H1 (cell line): ENCODE data around the gene TTBK2.

Experiments used
- CHD2 ChIP-seq: IDR thresholded peaks from 2 replicates; pipeline ENCODE4 v1.6.1; 2012; ENCODE audit warnings: low read length, improper control_type of control experiment
- EZH2 ChIP-seq: fragments of 200-600 bp; sonication (generic); IDR thresholded peaks from 2 replicates; pipeline ENCODE4 v1.7.1; 2012; ENCODE audit warnings: low read depth, mild to moderate bottlenecking, moderate library complexity, low read length, inconsistent platforms; ENCODE audit not compliant: severe bottlenecking
- NANOG ChIP-seq: IDR thresholded peaks from 2 replicates; pipeline ENCODE4 v1.6.1; 2011; ENCODE audit warnings: low read length, low read depth, mild to moderate bottlenecking, inconsistent platforms; ENCODE audit not compliant: insufficient read depth, poor library complexity, severe bottlenecking
- POLR2A ChIP-seq, 2 experiments: IDR thresholded peaks; 1 replicate in 1 of 2; 2 replicates in 1 of 2; pipeline ENCODE4 v1.6.1; 2011; ENCODE audit warnings: low read depth in 2 of 2, low read length in 2 of 2, mild to moderate bottlenecking in 2 of 2; ENCODE audit errors: control extremely low read depth in 1 of 2
- POLR2AphosphoS5 ChIP-seq: IDR thresholded peaks from 2 replicates; pipeline ENCODE4 v1.6.1; 2011; ENCODE audit warnings: low read depth, low read length
- RAD21 ChIP-seq, 2 experiments: IDR thresholded peaks in 1 of 2; conservative IDR thresholded peaks in 1 of 2; 2 replicates each; pipeline ENCODE4 v1.6.1; 2011; ENCODE audit warnings: low read depth in 2 of 2, low read length in 2 of 2, improper control_type of control experiment in 1 of 2, inconsistent platforms in 1 of 2, mild to moderate bottlenecking in 1 of 2, moderate library complexity in 1 of 2
- RXRA ChIP-seq: IDR thresholded peaks from 2 replicates; pipeline ENCODE4 v1.6.1; 2011; ENCODE audit warnings: low read depth, mild to moderate bottlenecking, low read length, moderate library complexity; ENCODE audit not compliant: insufficient read depth
- SP1 ChIP-seq: IDR thresholded peaks from 2 replicates; pipeline ENCODE4 v1.6.1; 2011; ENCODE audit warnings: low read depth, low read length
- SRF ChIP-seq: IDR thresholded peaks from 2 replicates; pipeline ENCODE4 v1.6.1; 2011; ENCODE audit warnings: mild to moderate bottlenecking, low read depth, low read length, moderate library complexity
- USF2 ChIP-seq: IDR thresholded peaks from 2 replicates; pipeline ENCODE4 v1.6.1; 2011; ENCODE audit warnings: low read length, improper control_type of control experiment
- TF ChIP-seq, protein P1 (sequence below): IDR thresholded peaks from 2 replicates; pipeline ENCODE4 v1.6.1; 2012; ENCODE audit warnings: low read length, inconsistent platforms
- TF ChIP-seq, protein P2 (sequence below), 3 experiments: IDR thresholded peaks; 1 replicate in 2 of 3; 2 replicates in 1 of 3; pipeline versions ENCODE4 v1.5.1 to v1.6.1; 2011; ENCODE audit warnings: low read length in 3 of 3, mild to moderate bottlenecking in 3 of 3, inconsistent platforms in 2 of 3, low read depth in 1 of 3, moderate library complexity in 1 of 3; ENCODE audit not compliant: insufficient read depth in 1 of 3; ENCODE audit errors: control extremely low read depth in 1 of 3

DNA sequence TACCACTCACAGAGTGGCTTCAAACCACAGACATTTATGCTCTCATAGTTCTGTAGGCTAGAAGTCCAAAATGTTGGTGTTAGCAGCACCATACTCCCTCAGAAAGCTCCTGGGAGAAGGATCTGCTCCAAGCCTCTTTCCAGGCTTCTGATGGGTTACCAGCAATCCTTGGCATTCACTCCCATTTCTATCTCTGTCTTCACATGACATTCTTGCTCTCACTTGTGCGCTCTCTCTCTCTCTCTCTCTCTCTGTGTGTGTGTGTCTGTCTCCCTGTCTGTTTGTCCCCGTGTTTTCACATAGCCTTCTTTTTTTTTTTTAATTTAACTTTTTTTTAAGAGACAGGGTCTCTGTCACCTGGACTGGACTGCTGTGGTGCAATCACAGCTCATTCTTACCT is 209.9 kb downstream of the TTBK2 start:
- TF ChIP-seq RXRA (no peak), EZH2 (no peak), POLR2AphosphoS5 (no peak), SP1 (no peak), CHD2 (no peak), SRF (no peak), RAD21 (IDR thresholded peaks at IDR 0.05 in 1 of 2, conservative IDR thresholded peaks at IDR 0.05 in 1 of 2; ENCODE audit: low read depth in 2 of 2, low read length in 2 of 2) (no peak), POLR2A (IDR thresholded peaks at IDR 0.05; ENCODE audit: control extremely low read depth in 1 of 2, low read depth in 2 of 2, low read length in 2 of 2) (no peak), USF2 (no peak), NANOG (no peak)
- TF ChIP-seq, protein P1, sequence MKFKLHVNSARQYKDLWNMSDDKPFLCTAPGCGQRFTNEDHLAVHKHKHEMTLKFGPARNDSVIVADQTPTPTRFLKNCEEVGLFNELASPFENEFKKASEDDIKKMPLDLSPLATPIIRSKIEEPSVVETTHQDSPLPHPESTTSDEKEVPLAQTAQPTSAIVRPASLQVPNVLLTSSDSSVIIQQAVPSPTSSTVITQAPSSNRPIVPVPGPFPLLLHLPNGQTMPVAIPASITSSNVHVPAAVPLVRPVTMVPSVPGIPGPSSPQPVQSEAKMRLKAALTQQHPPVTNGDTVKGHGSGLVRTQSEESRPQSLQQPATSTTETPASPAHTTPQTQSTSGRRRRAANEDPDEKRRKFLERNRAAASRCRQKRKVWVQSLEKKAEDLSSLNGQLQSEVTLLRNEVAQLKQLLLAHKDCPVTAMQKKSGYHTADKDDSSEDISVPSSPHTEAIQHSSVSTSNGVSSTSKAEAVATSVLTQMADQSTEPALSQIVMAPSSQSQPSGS: no peak
- TF ChIP-seq, protein P2, sequence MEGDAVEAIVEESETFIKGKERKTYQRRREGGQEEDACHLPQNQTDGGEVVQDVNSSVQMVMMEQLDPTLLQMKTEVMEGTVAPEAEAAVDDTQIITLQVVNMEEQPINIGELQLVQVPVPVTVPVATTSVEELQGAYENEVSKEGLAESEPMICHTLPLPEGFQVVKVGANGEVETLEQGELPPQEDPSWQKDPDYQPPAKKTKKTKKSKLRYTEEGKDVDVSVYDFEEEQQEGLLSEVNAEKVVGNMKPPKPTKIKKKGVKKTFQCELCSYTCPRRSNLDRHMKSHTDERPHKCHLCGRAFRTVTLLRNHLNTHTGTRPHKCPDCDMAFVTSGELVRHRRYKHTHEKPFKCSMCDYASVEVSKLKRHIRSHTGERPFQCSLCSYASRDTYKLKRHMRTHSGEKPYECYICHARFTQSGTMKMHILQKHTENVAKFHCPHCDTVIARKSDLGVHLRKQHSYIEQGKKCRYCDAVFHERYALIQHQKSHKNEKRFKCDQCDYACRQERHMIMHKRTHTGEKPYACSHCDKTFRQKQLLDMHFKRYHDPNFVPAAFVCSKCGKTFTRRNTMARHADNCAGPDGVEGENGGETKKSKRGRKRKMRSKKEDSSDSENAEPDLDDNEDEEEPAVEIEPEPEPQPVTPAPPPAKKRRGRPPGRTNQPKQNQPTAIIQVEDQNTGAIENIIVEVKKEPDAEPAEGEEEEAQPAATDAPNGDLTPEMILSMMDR (IDR thresholded peaks at IDR 0.05; ENCODE audit: control extremely low read depth in 1 of 3, insufficient read depth in 1 of 3, low read depth in 1 of 3, low read length in 3 of 3): no peak
